Muscle of leg (tissue), 11 donors: Measurements from ENCODE around the gene ARL15. TPM values are rescaled to one million over a fixed set of nuclear protein-coding genes. Genes with fewer than 3 reads are reported as not detected.

Experiments
- DNase-seq: peaks from one replicate; pipeline ENCODE4 v3.0.0; 2013
- H3K27ac ChIP-seq: one replicate; pipeline ENCODE4 v1.5.1; 2013; ENCODE audit warnings: mild to moderate bottlenecking, low read length, control low read depth
- H3K27me3 ChIP-seq: one replicate; pipeline ENCODE4 v1.6.1; 2013; ENCODE audit warnings: low read length; ENCODE audit not compliant: control insufficient read depth, insufficient read depth
- H3K36me3 ChIP-seq: one replicate; pipeline ENCODE4 v1.6.1; 2013; ENCODE audit warnings: low read length; ENCODE audit not compliant: control insufficient read depth, insufficient read depth
- H3K4me1 ChIP-seq: one replicate; pipeline ENCODE4 v1.6.1; 2013; ENCODE audit warnings: low read length; ENCODE audit not compliant: control insufficient read depth, insufficient read depth
- H3K4me3 ChIP-seq: one replicate; pipeline ENCODE4 v1.5.1; 2013; ENCODE audit warnings: low read length, control low read depth
- H3K9me3 ChIP-seq: replicated peaks from 2 replicates; pipeline ENCODE4 v1.6.1; 2013; ENCODE audit warnings: low read depth, low read length; ENCODE audit not compliant: control insufficient read depth
- WGBS: methylation state at CpG from one replicate; pipeline ENCODE4 v1.1.5; 2013; ENCODE audit warnings: missing lambda C conversion rate; ENCODE audit not compliant: insufficient coverage; 5-methylcytosine and 5-hydroxymethylcytosine counted together
- polyA plus RNA-seq, 8 donors: library from polyadenylated mRNA; unstranded; fragments of 120-200 nt; gene quantifications; one replicate each; pipeline versions ENCODE4 v1.2.1 to v1.2.3, GENCODE V29; 2013; ENCODE audit warnings: inconsistent platforms in 1 of 8, low replicate concordance in 1 of 8; ENCODE audit not compliant: insufficient read length in 8 of 8, insufficient read depth in 1 of 8
- total RNA-seq: library from RNA; stranded (reverse); fragments of 120-200 nt; gene quantifications from one replicate; pipeline ENCODE4 v1.2.4, GENCODE V29; 2013

Gene ARL15
- total and polyA plus RNA-seq, 9 donors, result 18.4 to 37.1 (median 23.8) TPM

DNA sequence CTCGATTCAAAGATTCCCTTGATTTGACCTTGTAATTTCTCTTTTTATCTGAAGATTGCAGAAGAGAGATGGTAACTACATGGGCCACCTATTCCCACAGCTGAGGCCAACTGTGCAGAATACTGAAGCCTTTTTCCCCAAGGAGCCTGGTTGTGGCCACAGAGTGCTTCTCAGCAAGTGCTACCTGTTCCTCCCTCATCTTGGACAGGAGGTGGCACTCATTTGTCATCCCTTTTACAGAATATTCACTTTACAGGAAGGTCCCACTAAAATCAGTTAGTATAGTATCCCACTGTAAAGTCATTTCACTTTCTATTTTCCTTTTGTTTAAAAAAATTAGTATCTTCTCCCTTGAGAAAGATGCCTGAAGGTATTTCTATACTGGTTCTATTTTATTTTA is 346.4 kb downstream of the ARL15 start:
- Histone ChIP-seq H3K27me3 (no peaks in the 10 kb centered on the region), H3K27ac (no peak overlapping the region), H3K9me3 (no peaks in the 10 kb centered on the region), H3K36me3 (no peaks in the 10 kb centered on the region), H3K4me1 (no peaks in the 10 kb centered on the region), H3K4me3 (no peak overlapping the region)
- WGBS, result no CpG with 5 or more reads among the region's 1 CpG
- DNase-seq, result no peak

DNA sequence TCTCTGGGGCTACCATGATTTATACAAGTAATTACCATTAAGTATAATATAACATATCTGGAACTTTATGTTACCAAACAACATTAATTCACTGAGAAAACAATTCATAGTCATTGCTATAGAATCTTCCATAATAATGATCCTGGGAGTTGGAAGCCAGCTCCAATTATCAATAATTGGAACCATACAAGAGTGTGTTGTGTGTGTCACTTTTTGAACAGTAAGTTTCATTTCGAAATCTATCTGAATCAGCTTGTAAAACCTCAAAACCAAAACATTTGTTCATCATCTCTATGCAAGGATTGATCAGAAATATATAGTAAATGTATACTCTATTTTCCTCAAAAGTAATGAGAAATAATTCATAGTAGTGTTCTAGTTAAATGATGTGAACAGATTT is 348.1 kb downstream of the ARL15 start:
- WGBS, result no CpG with 5 or more reads among the region's 1 CpG
- peaks cover 4% of the 10 kb centered on the region for H3K9me3 ChIP-seq
- H3K27me3 ChIP-seq, result no peaks in the 10 kb centered on the region
- DNase-seq, result no peak
- H3K27ac ChIP-seq, result no peak overlapping the region
- H3K4me1 ChIP-seq, result no peaks in the 10 kb centered on the region
- no peaks in the 10 kb centered on the region for H3K36me3 ChIP-seq
- H3K4me3 ChIP-seq, result no peak overlapping the region

DNA sequence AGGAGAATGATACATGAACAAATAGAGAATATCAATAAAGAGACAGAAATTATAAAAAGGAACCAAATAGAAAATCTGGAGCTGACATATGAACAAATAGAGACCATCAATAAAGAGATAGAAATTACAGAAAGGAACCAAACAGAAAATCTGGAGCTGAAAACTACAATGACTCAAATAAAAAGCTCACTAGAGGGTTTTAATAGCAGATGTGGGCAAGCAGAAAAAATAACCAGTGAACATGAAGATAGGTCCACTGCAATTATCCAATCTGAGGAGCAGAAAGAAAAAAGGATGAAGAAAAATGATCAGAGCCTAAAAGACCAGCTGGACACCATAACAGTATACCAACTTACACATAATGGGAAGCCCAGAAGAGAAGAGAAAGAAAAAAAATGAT is 353.7 kb downstream of the ARL15 start:
- Histone ChIP-seq H3K27ac (no peak overlapping the region), H3K9me3 (peaks cover 13% of the 10 kb centered on the region), H3K27me3 (no peaks in the 10 kb centered on the region), H3K36me3 (no peaks in the 10 kb centered on the region), H3K4me1 (no peaks in the 10 kb centered on the region), H3K4me3 (no peak overlapping the region)
- DNase-seq, result no peak

DNA sequence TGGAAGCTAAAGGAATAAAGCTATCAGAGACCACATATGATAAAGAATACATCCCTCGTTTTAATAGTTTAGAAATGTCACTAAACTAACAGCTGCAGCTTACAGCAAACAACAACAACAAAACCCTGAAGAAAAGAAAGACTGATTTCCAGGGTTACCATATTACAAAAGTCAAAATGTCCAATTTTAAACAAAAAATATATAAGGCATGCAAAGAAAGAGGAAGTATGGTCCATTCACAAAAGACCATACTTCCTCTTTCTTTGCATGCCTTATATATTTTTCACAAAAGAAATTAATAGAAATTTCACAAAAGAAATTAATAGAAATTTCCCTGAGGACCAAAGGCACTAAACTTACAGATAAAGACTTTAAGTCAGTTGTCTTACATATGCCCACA is 354.2 kb downstream of the ARL15 start:
- Histone ChIP-seq H3K27me3 (no peaks in the 10 kb centered on the region), H3K27ac (no peak overlapping the region), H3K9me3 (peaks cover 13% of the 10 kb centered on the region), H3K4me3 (no peak overlapping the region), H3K4me1 (no peaks in the 10 kb centered on the region), H3K36me3 (no peaks in the 10 kb centered on the region)
- DNase-seq, result no peak
- WGBS, result no CpG with 5 or more reads among the region's 1 CpG

DNA sequence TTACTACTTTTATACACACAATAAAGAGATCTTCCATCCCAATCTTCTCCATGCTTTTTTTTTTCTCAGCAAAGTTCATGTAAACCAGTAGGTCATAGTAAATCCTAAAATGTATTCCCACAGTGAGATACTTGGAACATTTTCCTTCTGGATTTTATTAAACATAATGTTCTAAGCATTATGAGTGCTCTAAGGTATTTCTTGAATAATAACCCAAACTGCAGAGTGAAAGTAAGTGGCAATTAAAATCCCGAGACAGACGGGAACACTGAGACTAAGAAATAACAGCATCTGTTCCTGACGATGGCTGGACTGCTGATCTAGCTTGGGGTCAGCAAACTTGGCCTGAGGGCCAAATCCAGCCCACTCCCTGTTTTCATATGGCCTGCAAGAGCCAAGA is 359.8 kb downstream of the ARL15 start:
- H3K4me1 ChIP-seq, result no peaks in the 10 kb centered on the region
- 0% methylated on average over 3 of the region's 3 CpGs for WGBS
- no peak overlapping the region for H3K27ac ChIP-seq
- no peaks in the 10 kb centered on the region for H3K36me3 ChIP-seq
- no peaks in the 10 kb centered on the region for H3K9me3 ChIP-seq
- DNase-seq, result peak; percentile 80
- H3K27me3 ChIP-seq, result no peaks in the 10 kb centered on the region
- H3K4me3 ChIP-seq, result no peak overlapping the region

DNA sequence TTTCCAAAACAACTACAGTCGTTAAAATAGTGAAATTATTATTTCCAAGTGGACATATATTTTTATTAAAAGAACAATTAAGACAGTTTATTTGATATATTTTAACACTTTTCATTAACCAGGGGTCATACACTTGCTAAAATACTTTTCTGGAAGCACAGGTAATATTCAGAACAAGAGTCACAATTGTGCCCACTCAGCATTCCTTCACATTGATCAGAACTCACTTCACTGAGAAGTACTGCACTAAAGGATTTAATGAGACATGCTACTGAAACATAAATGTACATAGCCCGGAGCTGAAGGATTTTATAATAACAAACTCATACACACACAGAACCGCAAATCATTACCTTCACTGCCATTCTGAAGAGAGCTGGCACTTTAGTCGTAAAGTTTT is 361.8 kb downstream of the ARL15 start:
- Histone ChIP-seq H3K27ac (no peak overlapping the region), H3K4me3 (no peak overlapping the region), H3K36me3 (no peaks in the 10 kb centered on the region), H3K27me3 (no peaks in the 10 kb centered on the region), H3K9me3 (no peaks in the 10 kb centered on the region), H3K4me1 (no peaks in the 10 kb centered on the region)
- WGBS, result no CpG with 5 or more reads among the region's 4 CpGs
- no peak for DNase-seq

DNA sequence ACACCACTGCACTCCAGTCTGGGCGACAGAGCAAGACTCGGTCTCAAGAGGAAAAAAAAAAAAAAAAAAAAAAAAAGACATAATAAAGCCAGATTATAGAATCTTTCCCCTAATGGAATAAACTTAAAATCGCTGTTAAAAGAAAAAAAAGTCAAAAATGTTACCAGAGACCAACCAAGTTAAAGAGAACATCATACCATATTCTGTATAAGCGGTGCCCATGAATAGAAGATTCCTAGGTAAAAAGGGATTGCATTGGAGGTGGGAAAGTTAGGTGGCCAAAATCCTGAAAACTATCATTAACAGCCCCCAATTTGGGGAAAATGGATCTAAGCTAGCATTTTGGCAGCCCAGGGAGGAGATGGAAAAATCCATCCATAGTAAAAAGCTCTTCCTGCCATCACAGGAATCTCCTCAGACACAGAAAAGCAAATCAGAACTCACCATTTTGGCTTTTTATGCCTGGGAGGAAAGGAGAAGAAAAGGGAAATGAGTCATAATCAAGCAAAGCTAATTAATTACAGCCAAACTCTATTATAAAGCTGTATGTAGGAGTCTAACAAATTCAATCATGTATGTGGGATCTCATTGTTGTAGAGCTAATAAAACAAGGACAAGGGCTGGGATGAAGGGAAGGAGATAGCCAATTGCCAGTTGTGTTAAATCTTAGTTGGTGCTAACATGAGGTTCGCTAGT is 363.8 kb downstream of the ARL15 start:
- no peak for DNase-seq
- Histone ChIP-seq H3K4me3 (no peak overlapping the region), H3K9me3 (no peaks in the 10 kb centered on the region), H3K36me3 (no peaks in the 10 kb centered on the region), H3K27ac (no peak overlapping the region), H3K27me3 (no peaks in the 10 kb centered on the region), H3K4me1 (no peaks in the 10 kb centered on the region)
- WGBS, result 100% methylated on average over 1 of the region's 5 CpGs

DNA sequence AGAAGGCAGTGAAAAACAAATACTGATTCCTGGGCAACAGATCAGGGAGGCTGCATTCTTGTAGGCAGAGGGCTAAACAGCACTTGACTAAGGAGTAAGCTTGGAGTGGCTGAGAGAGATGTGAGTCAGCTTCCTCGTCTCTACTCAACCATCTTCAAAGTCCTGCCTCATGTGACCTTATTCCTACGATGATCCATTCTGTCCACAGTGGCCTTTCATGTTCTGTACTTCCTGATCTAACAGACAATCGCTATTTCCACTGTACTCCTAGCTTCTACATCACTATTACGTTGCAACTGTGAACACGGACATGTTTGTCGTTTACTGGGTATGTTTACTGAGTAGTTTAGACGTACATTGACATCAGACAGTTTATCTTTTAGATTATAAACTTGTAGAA is 365.4 kb downstream of the ARL15 start:
- no peaks in the 10 kb centered on the region for H3K4me1 ChIP-seq
- no peak overlapping the region for H3K27ac ChIP-seq
- DNase-seq, result no peak
- no peaks in the 10 kb centered on the region for H3K27me3 ChIP-seq
- H3K9me3 ChIP-seq, result no peaks in the 10 kb centered on the region
- no peaks in the 10 kb centered on the region for H3K36me3 ChIP-seq
- WGBS, result 55% methylated on average over 2 of the region's 7 CpGs
- no peak overlapping the region for H3K4me3 ChIP-seq

DNA sequence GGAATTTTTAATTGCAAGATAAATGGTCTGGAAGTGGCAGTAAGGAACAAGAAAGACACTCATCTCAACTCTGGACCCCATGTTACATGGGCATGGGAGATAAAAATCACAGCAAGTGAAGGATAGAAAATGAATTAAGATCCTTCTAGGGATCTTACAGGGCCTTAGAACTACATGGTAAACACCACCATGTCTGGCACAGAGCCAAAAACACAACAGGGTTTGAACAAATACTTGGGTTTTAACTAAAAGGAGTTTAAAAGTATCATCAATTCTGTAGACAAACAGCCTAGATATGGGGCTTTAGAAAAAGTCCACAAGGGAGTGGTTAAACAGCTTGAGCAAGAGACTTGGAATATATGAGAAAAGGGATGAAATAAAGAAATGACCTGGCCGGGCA is 366.4 kb downstream of the ARL15 start:
- no peak for DNase-seq
- H3K27me3 ChIP-seq, result no peaks in the 10 kb centered on the region
- H3K9me3 ChIP-seq, result no peaks in the 10 kb centered on the region
- no peaks in the 10 kb centered on the region for H3K36me3 ChIP-seq
- H3K27ac ChIP-seq, result no peak overlapping the region
- no peak overlapping the region for H3K4me3 ChIP-seq
- 100% methylated on average over 1 of the region's 1 CpG for WGBS
- no peaks in the 10 kb centered on the region for H3K4me1 ChIP-seq

DNA sequence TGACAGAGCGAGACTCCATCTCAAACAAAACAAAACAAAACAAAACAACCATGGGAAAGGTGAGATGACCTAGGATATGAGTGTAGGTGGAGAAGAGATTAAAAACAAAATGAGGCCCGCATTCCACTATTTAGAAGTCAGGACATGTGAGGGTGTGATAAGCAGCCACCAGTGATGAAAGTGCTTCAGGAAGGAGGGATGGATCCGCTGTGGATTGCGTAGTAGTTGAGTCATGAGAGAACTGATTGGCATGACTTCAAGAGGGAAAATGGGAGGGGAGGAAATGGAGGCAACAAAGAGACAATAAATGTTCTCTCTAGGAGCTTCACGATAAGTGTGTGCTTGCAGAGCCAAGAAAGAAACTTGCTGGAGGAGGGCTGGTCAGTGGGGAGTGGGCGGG is 367.6 kb downstream of the ARL15 start:
- 41% methylated on average over 4 of the region's 6 CpGs for WGBS
- H3K27me3 ChIP-seq, result no peaks in the 10 kb centered on the region
- no peak overlapping the region for H3K4me3 ChIP-seq
- no peak overlapping the region for H3K27ac ChIP-seq
- H3K4me1 ChIP-seq, result no peaks in the 10 kb centered on the region
- peak; percentile 81 for DNase-seq
- no peaks in the 10 kb centered on the region for H3K36me3 ChIP-seq
- no peaks in the 10 kb centered on the region for H3K9me3 ChIP-seq

DNA sequence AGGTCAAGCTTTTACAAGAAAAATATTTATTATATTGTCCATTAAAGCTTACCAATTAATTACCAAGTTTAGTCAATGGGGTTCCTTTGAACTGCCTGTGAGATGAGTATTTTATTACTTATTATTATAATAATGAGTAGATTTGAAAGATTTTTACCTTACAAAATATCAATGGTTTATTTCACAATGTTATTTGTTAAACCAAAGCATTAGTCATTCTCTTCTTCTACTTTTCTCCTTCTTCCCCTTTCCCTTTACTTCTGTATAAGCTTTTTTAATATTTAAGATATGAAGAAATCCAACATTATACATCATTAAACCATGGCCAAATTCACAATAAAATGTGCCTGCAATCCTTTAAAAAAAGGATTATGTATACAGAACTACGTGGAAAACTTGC is 369.5 kb downstream of the ARL15 start:
- DNase-seq, result no peak
- Histone ChIP-seq H3K27ac (no peak overlapping the region), H3K9me3 (no peaks in the 10 kb centered on the region), H3K4me3 (no peak overlapping the region), H3K4me1 (no peaks in the 10 kb centered on the region), H3K27me3 (no peaks in the 10 kb centered on the region), H3K36me3 (no peaks in the 10 kb centered on the region)
- WGBS, result no CpG with 5 or more reads among the region's 1 CpG
